HG03135 (cell line): ENCODE measurements around the gene ALG3.
"Not testable (repeated sequence)": the region's sequence is repeated elsewhere in the genome, so short reads cannot be mapped to it uniquely, and the experiment has no call there.

ENCODE experiments used
- ATAC-seq: cut with Tn5 transposase; IDR thresholded peaks from one replicate; pipeline ENCODE4 v1.9.1; 2021; ENCODE audit warnings: mild to moderate bottlenecking, moderate library complexity; ENCODE audit not compliant: unreplicated experiment

The ALG3 gene

GRCh38 chr3:184248454-184249411, at the start of gene ALG3:
Gene ALG3 (minus strand): TSS chr3:184248962. CDS start chr3:184248940, 22 bp downstream.
- peak; percentile 52 for ATAC-seq

DNA sequence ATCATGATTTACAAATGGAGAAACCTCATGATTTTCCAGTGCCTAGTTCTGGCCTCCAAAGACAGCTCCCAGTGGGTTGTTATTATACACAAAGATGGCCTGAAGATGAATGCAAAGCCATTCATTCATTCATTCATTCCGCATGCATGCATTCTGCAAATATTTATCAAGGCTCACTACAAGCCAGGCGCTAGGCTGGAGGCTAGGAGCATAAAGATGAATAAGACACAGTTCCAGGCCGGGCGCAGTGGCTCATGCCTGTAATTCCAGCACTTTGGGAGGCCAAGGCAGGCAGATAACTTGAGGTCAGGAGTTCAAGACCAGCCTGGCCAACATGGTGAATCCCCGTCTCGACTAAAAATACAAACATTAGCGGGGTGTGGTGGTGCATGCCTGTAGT, 47.9 kb upstream of the ALG3 start:
- no peak for ATAC-seq

DNA sequence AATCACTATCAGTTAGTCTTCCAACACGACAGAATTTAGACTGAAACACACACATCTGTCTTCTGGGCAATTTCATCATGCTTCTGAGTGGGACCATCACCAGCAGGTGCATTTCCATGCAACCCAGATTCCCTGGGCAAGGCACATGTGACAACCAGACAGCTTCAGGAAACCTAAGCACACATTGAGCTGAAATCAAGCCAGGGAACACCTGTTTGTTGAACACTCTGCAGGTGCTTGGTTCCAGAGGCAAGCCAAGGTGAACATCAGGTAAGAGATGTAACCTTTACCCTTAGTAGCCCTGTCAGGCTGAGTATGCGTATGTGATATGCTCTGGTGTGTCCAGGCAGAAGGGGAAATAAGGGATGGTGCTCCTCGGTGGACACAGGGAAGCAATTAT, 47.0 kb upstream of the ALG3 start:
- no peak for ATAC-seq

- ATAC-seq = no peak
Observed at GRCh38 chr3:184291738-184292445, 43.1 kb upstream of the ALG3 start.

DNA sequence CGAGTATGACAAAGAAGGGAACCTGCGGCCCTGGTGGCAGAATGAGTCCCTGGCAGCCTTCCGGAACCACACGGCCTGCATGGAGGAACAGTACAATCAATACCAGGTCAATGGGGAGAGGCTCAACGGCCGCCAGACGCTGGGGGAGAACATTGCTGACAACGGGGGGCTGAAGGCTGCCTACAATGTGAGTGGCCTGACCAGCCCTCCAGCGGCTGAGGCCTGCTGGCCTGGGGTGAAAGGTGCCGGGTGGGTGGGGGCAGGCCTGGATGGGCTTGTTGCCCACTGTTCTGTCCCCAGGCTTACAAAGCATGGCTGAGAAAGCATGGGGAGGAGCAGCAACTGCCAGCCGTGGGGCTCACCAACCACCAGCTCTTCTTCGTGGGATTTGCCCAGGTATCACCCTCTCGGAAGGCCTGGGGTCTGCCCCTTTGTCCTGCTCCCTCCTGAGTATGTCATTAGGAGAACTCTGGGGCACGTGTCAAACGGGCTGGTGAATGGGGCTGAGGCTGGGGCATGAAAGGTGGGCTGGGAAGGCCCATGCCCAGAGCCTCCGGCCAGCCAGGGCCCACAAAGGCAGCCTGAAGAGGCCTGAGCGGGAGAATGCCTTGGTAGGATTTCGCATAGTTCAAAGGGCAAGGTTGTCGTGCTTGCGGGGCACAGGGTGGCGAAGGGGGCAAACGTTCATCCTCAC, 42.4 kb upstream of the ALG3 start:
- ATAC-seq = no peak

GRCh38 chr3:184290331-184290730, 41.6 kb upstream of the ALG3 start:
- no peak for ATAC-seq

GRCh38 chr3:184289426-184289938, 40.7 kb upstream of the ALG3 start:
- ATAC-seq = no peak

DNA sequence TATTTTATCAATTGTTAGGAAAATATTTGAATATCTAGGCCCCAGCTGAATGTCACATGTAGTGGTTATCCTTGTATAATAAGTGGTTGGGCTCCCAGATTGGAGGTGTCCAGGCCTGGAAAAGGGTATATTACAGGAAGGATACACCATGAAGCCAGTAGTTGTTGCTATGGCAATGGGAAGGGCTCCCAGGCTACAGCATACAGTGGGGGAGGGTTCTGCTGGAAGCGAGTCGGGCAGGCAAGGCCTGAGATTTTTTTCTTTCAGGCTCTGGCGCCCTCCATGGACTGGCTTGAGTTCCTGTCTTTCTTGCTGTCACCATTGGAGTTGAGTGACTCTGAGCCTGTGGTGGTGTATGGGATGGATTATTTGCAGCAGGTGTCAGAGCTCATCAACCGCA, 35.9 kb upstream of the ALG3 start:
- ATAC-seq = no peak

DNA sequence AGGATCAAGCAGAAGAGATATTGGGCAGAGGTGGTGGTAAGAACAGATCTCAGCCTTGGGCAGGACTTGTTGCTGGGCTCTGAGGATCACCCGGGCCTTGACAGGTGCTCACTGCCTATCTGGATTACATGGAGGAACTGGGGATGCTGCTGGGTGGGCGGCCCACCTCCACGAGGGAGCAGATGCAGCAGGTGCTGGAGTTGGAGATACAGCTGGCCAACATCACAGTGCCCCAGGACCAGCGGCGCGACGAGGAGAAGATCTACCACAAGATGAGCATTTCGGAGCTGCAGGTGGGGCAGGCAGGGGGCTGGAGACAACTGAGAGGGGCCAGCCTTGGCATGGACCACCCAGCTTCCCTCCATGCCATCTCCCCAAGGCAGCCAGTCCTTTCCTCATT, 34.9 kb upstream of the ALG3 start:
- ATAC-seq = no peak

DNA sequence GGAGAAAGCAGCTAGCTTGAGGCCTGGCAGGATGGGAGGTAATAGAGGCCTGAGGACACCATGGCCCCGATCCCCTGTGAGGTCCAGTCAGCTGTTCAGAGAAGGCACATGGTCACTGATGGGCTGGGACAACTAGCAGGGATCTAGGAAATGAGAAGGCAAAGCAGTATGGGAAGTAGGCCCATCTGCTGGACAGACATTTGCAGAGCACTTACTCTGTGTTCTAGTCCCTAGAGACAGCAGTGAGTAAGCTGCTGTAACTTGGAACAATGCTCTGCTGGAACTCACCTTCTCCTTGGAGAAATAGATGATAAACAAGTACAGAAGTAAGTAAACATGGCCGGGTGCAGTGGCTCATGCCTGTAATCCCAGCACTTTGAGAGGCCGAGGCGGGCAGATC, 34.2 kb upstream of the ALG3 start:
- no peak for ATAC-seq

DNA sequence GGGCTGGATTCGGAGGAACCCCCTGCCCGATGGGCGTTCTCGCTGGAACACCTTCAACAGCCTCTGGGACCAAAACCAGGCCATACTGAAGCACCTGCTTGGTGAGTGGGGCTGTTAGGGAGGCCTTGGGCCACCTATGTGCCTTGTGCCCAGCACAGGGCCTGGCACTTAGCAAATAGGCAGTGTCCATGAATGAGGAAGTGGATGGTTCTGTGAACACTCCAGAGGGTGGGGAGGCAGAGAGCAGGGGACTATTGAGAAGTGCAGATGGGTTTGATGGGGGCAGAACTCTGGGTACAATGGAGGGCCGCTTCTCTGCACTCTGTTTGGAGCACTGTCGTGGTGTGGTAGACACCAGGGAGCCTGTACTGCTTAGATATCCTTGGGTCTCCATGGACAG, 28.6 kb upstream of the ALG3 start:
- ATAC-seq = no peak

- no peak for ATAC-seq
Observed at GRCh38 chr3:184275961-184276910, 27.5 kb upstream of the ALG3 start, which contains the start of gene ECE2. Gene ECE2 (plus strand): TSS chr3:184276022. CDS start chr3:184276154, 132 bp downstream.

- no peak for ATAC-seq
Observed at GRCh38 chr3:184275381-184275701, 26.6 kb upstream of the ALG3 start.

GRCh38 chr3:184272269-184272668, 23.5 kb upstream of the ALG3 start:
- no peak for ATAC-seq

GRCh38 chr3:184267249-184267648, 18.5 kb upstream of the ALG3 start:
- not testable (repeated sequence) for ATAC-seq

DNA sequence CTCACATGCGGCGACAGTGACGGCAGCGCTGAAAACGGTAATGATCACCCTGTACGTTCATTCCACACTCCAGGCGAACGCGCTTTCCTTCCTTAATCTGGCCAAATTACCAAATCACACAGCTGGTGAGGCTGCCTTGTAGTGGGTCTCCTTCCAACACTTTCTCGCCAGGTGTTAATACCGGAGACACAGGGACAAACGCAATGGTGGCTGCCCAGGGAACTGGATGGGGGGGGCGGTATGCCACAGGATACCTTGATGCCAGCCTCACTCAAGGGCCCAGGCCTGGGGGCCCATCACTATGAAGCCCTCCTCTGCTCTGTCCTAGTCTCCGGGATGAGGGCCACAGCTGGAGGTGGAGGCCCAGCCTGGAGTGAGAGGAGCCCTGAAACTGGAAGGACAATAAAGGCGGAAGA, 14.0 kb upstream of the ALG3 start:
- ATAC-seq = no peak

DNA sequence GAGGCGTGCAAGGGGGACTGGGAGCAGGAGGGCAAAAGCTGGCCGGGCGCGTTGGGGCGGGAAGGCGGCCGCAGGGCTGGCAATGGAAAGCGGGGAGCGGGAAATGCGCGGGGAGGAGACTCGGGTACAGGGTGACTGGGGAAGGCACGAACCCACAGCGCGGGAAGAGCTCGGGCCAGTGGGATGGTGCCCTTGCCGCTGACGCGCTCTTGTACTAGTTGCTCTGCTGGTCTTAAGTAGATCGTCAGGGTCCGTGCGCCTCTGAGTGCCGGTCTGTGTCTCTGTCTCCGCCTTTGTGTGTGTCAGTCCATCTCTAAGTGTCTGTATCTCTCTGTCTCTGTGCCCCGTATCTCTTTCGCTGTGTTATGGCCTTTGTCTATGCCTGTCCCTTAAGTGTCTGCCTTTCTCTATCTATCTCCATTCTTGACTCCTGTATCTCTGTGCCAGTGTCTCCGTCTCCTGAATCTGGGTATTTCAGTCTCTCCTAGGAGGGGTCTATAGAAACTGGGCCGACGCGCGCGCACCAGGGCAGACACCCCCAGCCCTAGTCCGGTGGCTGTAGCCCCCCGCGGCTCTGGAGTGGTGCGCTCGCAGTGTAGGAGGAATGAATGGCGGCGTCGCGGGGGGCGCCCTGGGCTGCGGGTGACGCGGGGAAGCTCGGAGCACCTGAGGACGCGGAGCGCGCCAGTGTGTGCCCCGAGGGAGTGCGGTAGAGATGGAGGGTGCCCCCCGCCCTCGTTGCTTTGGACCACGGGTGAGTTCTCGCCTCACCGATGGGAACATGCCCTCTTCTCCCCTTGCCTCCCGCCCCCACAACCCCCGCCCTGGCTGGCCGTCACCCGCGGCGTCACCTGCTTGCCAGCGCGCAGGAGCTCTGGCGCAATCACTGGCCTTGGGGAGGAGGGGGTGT, 13.3 kb upstream of the ALG3 start:
- no peak for ATAC-seq

DNA sequence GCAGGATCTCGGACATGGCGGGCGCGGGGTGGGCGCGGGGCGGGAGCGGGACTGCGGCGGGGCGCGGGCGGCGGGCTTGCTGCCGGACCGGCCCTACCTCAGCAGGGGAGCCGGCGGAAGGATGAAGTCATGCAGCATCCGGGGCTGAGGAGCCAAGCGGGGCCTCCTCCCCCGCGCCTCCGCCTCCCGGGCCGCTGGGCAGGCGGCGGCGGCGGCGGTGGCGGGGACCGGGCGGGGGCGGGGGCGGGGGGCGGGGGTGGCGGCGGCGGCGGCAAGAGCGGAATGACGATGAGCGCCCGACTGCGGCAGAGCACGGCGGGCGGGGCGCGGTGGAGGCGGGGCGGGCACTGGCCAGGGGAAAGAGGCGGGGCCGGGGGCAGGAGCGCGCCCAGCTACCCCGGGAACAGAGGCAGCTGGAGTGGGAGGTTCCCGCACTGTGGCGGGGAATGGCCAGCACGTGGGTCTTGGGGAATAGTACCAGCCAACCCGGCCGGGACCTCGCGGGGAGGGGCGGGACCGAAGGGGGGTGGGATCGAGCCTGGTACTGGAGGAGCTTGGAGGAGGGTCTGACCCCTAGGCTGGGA, 12.6 kb upstream of the ALG3 start, which contains the start of gene CAMK2N2:
CAMK2N2 (minus strand) TSS at position 284 of the 584 bp plus-strand sequence; CDS start at position 16, 268 bp downstream.
- ATAC-seq = no peak
